HepG2 (cell line): ENCODE data around the gene CES3.

Experiments
- BCLAF1 ChIP-seq: fragments of 450-650 bp; IDR thresholded peaks from 2 replicates; pipeline ENCODE4 v1.6.1; 2017; ENCODE audit warnings: mild to moderate bottlenecking
- CBX5 ChIP-seq: sonication (generic); formaldehyde crosslinking; IDR thresholded peaks from 2 replicates; pipeline ENCODE4 v1.4.0; 2020; ENCODE audit warnings: missing genetic modification reagents, borderline replicate concordance
- CREB3 ChIP-seq: sonication (generic); formaldehyde crosslinking; IDR thresholded peaks from 2 replicates; pipeline ENCODE4 v1.5.0; 2020; ENCODE audit warnings: missing genetic modification reagents
- CTCF ChIP-seq: sonication (generic); formaldehyde crosslinking; IDR thresholded peaks from 2 replicates; pipeline ENCODE4 v1.5.0; 2020; ENCODE audit warnings: mild to moderate bottlenecking, missing genetic modification reagents, moderate library complexity
- NCOA1 ChIP-seq: sonication (generic); formaldehyde crosslinking; IDR thresholded peaks from 2 replicates; pipeline ENCODE4 v1.9.0; 2021; ENCODE audit warnings: missing genetic modification reagents
- PCBP2 ChIP-seq: fragments of 200-400 bp; formaldehyde crosslinking; optimal IDR thresholded peaks from 2 replicates; pipeline ENCODE3; 2018; ENCODE audit warnings: low read length, low read depth; ENCODE audit not compliant: poor library complexity, severe bottlenecking
- PHF8 ChIP-seq: sonication (generic); formaldehyde crosslinking; IDR thresholded peaks from 2 replicates; pipeline ENCODE4 v1.5.0; 2020; ENCODE audit warnings: missing genetic modification reagents
- SMAD1 ChIP-seq: sonication (generic); formaldehyde crosslinking; IDR thresholded peaks from 2 replicates; pipeline ENCODE4 v1.4.0; 2020; ENCODE audit warnings: missing genetic modification reagents, low read depth, mild to moderate bottlenecking, borderline replicate concordance
- TEAD2 ChIP-seq: sonication (generic); formaldehyde crosslinking; IDR thresholded peaks from 2 replicates; pipeline ENCODE4 v1.9.0; 2021; ENCODE audit warnings: missing genetic modification reagents
- ZBTB37 ChIP-seq: sonication (generic); formaldehyde crosslinking; IDR thresholded peaks from 2 replicates; pipeline ENCODE4 v1.4.0; 2020; ENCODE audit warnings: mild to moderate bottlenecking, missing genetic modification reagents
- ZNF512 ChIP-seq: sonication (generic); formaldehyde crosslinking; IDR thresholded peaks from 2 replicates; pipeline ENCODE4 v1.4.0; 2020; ENCODE audit warnings: mild to moderate bottlenecking, missing genetic modification reagents
- ZNF543 ChIP-seq: sonication (generic); formaldehyde crosslinking; IDR thresholded peaks from 2 replicates; pipeline ENCODE4 v1.4.0; 2020; ENCODE audit warnings: mild to moderate bottlenecking, missing genetic modification reagents
- ZNF563 ChIP-seq: sonication (generic); formaldehyde crosslinking; IDR thresholded peaks from 2 replicates; pipeline ENCODE4 v1.8.0; 2022; ENCODE audit warnings: mild to moderate bottlenecking, moderate library complexity, missing genetic modification reagents

- no peak for TF ChIP-seq NCOA1
- no peak for TF ChIP-seq CBX5
- no peak for TF ChIP-seq ZNF512 (CRISPR knock-in tag)
- no peak for TF ChIP-seq ZBTB37
- no peak for TF ChIP-seq CTCF
- no peak for TF ChIP-seq TEAD2 (CRISPR knock-in tag)
- no peak for TF ChIP-seq CREB3 (CRISPR knock-in tag)
- no peak for TF ChIP-seq ZNF543
- no peak for TF ChIP-seq ZNF563
- no peak for TF ChIP-seq BCLAF1
- TF ChIP-seq SMAD1: no peak
- TF ChIP-seq PHF8: no peak
- no peak for TF ChIP-seq PCBP2
Measured at GRCh38 chr16:66986559-66986958, 25.5 kb downstream of the CES3 start.
